Activated CD8-positive, alpha-beta memory T cell treated with anti-CD3 and anti-CD28 coated beads for 48 hours (primary cell): ENCODE measurements around the gene ESPL1.

Experiments
- DNase-seq, 3 experiments: peaks; one replicate each; pipeline ENCODE4 v3.0.0-alpha.2; 2020; ENCODE audit warnings: low read depth in 2 of 3, low spot score in 2 of 3

The ESPL1 gene

GRCh38 chr12:53333845-53334244 is 65.7 kb downstream of the ESPL1 start:
- no peak for DNase-seq

GRCh38 chr12:53334822-53335221 is 66.7 kb downstream of the ESPL1 start:
- no peak for DNase-seq

DNA sequence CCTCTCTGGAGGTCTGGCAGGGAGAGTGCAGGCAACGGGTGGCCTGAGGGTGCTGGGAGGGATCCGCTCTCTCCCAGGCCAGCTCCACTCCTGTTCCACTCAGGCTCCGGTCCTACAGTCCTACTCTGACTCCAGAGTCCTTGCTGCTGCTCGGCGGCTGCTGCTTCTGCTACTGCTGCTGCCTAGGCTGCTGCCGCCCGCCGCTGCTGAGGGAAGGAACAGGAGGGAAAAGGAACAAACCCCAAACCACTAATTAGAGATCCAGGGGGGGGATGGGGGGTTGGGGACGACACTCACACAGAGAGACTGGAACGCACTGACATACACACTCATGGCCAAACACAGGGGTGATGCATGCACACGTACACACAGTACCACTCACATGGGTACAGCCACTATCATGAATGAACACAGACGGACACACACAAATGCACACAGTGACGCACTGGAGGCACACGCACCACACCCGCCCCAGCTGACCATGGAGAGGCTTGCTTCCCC is 68.1 kb downstream of the ESPL1 start, which contains the start of gene SP7:
Gene SP7 (minus strand): TSS at position 174 of the 501 bp plus-strand sequence. CDS start 708 bp downstream, outside the sequence.
- no peak for DNase-seq

GRCh38 chr12:53338017-53338416 is 69.9 kb downstream of the ESPL1 start:
- no peak for DNase-seq

DNA sequence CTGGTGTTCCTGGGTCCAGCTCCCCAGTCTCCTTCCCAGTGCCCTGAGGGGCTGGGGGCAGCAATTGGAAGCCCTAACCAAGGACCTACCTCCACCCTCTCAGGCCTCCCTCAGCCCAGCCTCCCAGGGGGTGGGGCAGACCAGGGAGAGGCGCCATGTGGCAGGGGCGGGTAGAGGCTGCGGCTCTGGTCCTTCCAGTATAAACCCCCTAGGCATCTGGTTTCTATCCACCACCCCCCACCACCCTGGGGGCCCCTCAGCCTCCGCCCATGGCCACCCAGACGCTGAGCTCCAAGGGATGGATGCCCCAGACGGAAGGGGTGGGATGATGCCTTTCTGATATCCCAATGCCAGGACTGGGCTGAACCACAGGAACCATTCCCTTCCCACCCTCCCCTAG is 70.8 kb downstream of the ESPL1 start:
- DNase-seq = no peak

DNA sequence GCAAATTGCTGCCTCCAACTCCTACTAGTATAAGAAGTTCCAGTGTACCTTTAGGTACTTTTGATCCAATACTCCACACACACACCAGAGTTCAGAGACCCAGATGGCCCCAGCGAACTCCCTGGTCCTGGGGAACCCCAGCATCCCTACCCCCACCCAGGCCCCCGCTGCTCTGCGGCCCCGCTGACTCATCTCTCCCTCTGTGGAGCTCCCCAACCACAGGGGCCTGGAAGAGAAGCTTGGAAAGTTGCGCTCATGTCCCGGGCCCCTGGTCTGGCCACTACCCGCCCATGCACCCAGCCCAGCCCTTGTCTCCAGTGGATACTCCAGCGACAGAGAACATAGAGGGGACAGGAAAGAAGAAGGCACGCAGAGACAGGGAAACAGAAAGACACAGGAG is 72.3 kb downstream of the ESPL1 start:
- no peak for DNase-seq
